Adrenal gland (tissue), 12 donors: ENCODE results near the gene CNFN. TPM values are rescaled to one million over a fixed set of nuclear protein-coding genes. Genes with fewer than 3 reads are reported as not detected.
A peak's percentile ranks its signal among the peaks of the same experiment; 100 is the strongest.

ENCODE experiments used
- DNase-seq, 7 donors: peaks; one replicate each; pipeline ENCODE4 v3.0.0-alpha.2; 2019 to 2020
- H3K27ac ChIP-seq, 5 donors: fragments of 200-600 bp; sonication (generic) in 4 of 5; 1 replicate in 3 of 5; 2 replicates in 2 of 5; pipeline versions ENCODE4 v1.5.1 to v1.8.0; 2016 to 2020; ENCODE audit warnings: mild to moderate bottlenecking in 1 of 5
- H3K27me3 ChIP-seq: fragments of 200-600 bp; 2 replicates; pipeline ENCODE4 v1.8.0; 2021
- H3K36me3 ChIP-seq, 2 donors: fragments of 200-600 bp; replicated peaks in 1 of 2; 1 replicate in 1 of 2; 2 replicates in 1 of 2; pipeline versions ENCODE4 v1.5.1 to v1.8.0; 2018 to 2022
- H3K4me1 ChIP-seq, 2 donors: fragments of 200-600 bp; replicated peaks in 1 of 2; 1 replicate in 1 of 2; 2 replicates in 1 of 2; pipeline versions ENCODE4 v1.5.1 to v1.8.0; 2018 to 2021
- H3K4me3 ChIP-seq, 4 donors: fragments of 200-600 bp; sonication (generic) in 3 of 4; one replicate each; pipeline ENCODE4 v1.5.1; 2016 to 2018
- H3K9me3 ChIP-seq, 3 donors: fragments of 200-600 bp; sonication (generic) in 1 of 3; replicated peaks in 1 of 3; 1 replicate in 2 of 3; 2 replicates in 1 of 3; pipeline versions ENCODE4 v1.5.1 to v1.8.0; 2016 to 2021
- POLR2A ChIP-seq, 2 donors: fragments of 450-650 bp; IDR thresholded peaks; one replicate each; pipeline ENCODE4 v1.6.1; 2017; ENCODE audit warnings: antibody characterized with exemption in 2 of 2, mild to moderate bottlenecking in 2 of 2, moderate library complexity in 1 of 2
- whole genome bisulfite sequencing, 4 donors: extraction: QIAGEN DNeasy Blood & Tissue Kit in 2 of 4; methylation state at CpG; one replicate each; pipeline versions ENCODE4 v1.1.5 to v1.1.7; 2013 to 2017; 5-methylcytosine and 5-hydroxymethylcytosine counted together
- intact Hi-C, 2 donors: fragments of 100-400 bp; cut with DNase I; formaldehyde crosslinking; loops; one replicate each; pipeline versions ENCODE4 v1.14.1 to v1.15.0; 2022 to 2023
- polyA plus RNA-seq, 3 donors: library from polyadenylated mRNA; stranded (reverse); fragments of 200-250 nt in 2 of 3; fragments of 350-450 nt in 1 of 3; fragmentation: Illumina TruSeq in 1 of 3; extraction: RNeasy Lipid Tissue Mini Kit (QIAGEN cat#74804) in 1 of 3; gene quantifications; one replicate each; pipeline ENCODE4 v1.2.3, GENCODE V29; 2013 to 2014
- total RNA-seq, 9 donors: library from RNA; depleted of rRNA in 4 of 9; stranded (reverse); fragments of >200 nt in 4 of 9; fragments of 120-200 nt in 1 of 9; fragmentation: NEBNext Ultra II Directional in 1 of 9; extraction: Animal tissue kit (Norgen Biotek cat#: 25700) in 1 of 9; gene quantifications; one replicate each; pipeline versions ENCODE4 v1.1.0 to v1.2.4, GENCODE V29; 2013 to 2023
- TF ChIP-seq, protein P1 (sequence below), 6 experiments: fragments of 450-650 bp in 4 of 6; fragments of 200-600 bp in 2 of 6; sonication (generic) in 1 of 6; IDR thresholded peaks; 1 replicate in 5 of 6; 2 replicates in 1 of 6; pipeline versions ENCODE4 v1.5.1 to v1.8.0; 2016 to 2021; ENCODE audit warnings: antibody characterized with exemption in 6 of 6, mild to moderate bottlenecking in 2 of 6, moderate library complexity in 1 of 6
- donor health status: healthy with polysubstance abuse.
- donor health status: Bipolar disorder and iron deficiency.
- donor health status: DM: yes; HTN: yes; CAD: no.
- donor health status: DM: no; HTN: no; CAD: no.
- donor health status: DM: no; HTN: no; CAD: no.
- donor health status: DM: yes; HTN: yes; CAD: no.

Gene CNFN
- total and polyA plus RNA-seq, 12 donors: 0.78 to 20.9 (median 3.5) TPM; not detected in 2

GRCh38 chr19:42419309-42419708, 29.2 kb upstream of the CNFN start:
- DNase-seq: peak in 2 of 7 donors; percentile 25 to 36
- no peak overlapping the region for H3K4me3 ChIP-seq
- peak overlapping the region in 1 of 5 donors; percentile 27 for H3K27ac ChIP-seq
- peaks cover 0 to 11% of the 10 kb centered on the region in 2 donors for H3K36me3 ChIP-seq
- no peak for TF ChIP-seq POLR2A (IDR thresholded peaks at IDR 0.05)
- TF ChIP-seq, protein P1, sequence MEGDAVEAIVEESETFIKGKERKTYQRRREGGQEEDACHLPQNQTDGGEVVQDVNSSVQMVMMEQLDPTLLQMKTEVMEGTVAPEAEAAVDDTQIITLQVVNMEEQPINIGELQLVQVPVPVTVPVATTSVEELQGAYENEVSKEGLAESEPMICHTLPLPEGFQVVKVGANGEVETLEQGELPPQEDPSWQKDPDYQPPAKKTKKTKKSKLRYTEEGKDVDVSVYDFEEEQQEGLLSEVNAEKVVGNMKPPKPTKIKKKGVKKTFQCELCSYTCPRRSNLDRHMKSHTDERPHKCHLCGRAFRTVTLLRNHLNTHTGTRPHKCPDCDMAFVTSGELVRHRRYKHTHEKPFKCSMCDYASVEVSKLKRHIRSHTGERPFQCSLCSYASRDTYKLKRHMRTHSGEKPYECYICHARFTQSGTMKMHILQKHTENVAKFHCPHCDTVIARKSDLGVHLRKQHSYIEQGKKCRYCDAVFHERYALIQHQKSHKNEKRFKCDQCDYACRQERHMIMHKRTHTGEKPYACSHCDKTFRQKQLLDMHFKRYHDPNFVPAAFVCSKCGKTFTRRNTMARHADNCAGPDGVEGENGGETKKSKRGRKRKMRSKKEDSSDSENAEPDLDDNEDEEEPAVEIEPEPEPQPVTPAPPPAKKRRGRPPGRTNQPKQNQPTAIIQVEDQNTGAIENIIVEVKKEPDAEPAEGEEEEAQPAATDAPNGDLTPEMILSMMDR (IDR thresholded peaks at IDR 0.05): no peak
- H3K4me1 ChIP-seq: peaks cover 25 to 37% of the 10 kb centered on the region in 2 donors
- intact Hi-C loops: no loop called here
- 57 to 68% (median 66%) methylated on average over 6 of the region's 6 CpGs for WGBS, 4 donors
- H3K9me3 ChIP-seq: no peaks in the 10 kb centered on the region
- H3K27me3 ChIP-seq: no peaks in the 10 kb centered on the region

GRCh38 chr19:42412661-42413076, 22.6 kb upstream of the CNFN start:
- WGBS, 4 donors: 32 to 62% (median 54%) methylated on average over 3 to 4 of the region's 4 CpGs
- Histone ChIP-seq H3K9me3 (no peaks in the 10 kb centered on the region), H3K4me3 (no peak overlapping the region), H3K27ac (no peak overlapping the region), H3K36me3 (peaks cover 0 to 18% of the 10 kb centered on the region in 2 donors), H3K4me1 (peaks cover 8 to 11% of the 10 kb centered on the region in 2 donors), H3K27me3 (no peaks in the 10 kb centered on the region)
- intact Hi-C loops: no loop called here
- DNase-seq: peak in 3 of 7 donors; percentile 42 to 61 (median 57)
- no peak for TF ChIP-seq POLR2A (IDR thresholded peaks at IDR 0.05)
- TF ChIP-seq, protein P1 (IDR thresholded peaks at IDR 0.05): no peak

DNA sequence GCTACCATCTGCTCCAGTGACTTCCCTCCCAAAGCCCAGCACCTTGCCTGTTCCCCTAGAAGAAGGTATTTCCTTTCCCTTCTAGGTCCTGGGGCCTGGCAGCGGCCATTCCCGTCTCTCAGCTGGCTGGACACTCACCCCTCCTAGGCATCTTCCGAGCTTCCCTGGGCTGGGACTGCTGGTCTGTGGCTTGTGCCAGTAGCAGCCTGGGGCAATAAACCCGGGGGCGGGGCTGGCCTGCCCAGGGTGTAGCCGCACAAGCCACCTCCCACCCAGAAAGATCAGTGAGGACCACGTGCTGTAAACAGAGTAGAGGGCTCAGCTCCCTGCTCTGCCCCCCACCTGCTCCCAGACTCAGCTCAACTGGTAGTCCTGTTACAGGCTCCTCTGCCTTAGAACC, 22.1 kb upstream of the CNFN start:
- 68 to 77% (median 73%) methylated on average over 6 to 7 of the region's 7 CpGs for WGBS, 4 donors
- Histone ChIP-seq H3K4me1 (peaks cover 8 to 11% of the 10 kb centered on the region in 2 donors), H3K36me3 (peaks cover 0 to 19% of the 10 kb centered on the region in 2 donors), H3K9me3 (no peaks in the 10 kb centered on the region), H3K27ac (no peak overlapping the region), H3K4me3 (no peak overlapping the region), H3K27me3 (no peaks in the 10 kb centered on the region)
- intact Hi-C loops: no loop called here
- TF ChIP-seq POLR2A (IDR thresholded peaks at IDR 0.05): no peak
- TF ChIP-seq, protein P1 (IDR thresholded peaks at IDR 0.05): no peak
- peak in 1 of 7 donors; percentile 65 for DNase-seq

GRCh38 chr19:42411581-42412178, 21.6 kb upstream of the CNFN start:
- Histone ChIP-seq H3K36me3 (peaks cover 0 to 22% of the 10 kb centered on the region in 2 donors), H3K9me3 (no peaks in the 10 kb centered on the region), H3K27ac (no peak overlapping the region), H3K27me3 (no peaks in the 10 kb centered on the region), H3K4me1 (peaks cover 8 to 11% of the 10 kb centered on the region in 2 donors), H3K4me3 (no peak overlapping the region)
- TF ChIP-seq, protein P1 (IDR thresholded peaks at IDR 0.05): no peak
- TF ChIP-seq POLR2A (IDR thresholded peaks at IDR 0.05): no peak
- DNase-seq: peak in 2 of 7 donors; percentile 49 to 51
- intact Hi-C loops: no loop called here
- WGBS, 4 donors: 59 to 76% (median 64%) methylated on average over 4 to 8 of the region's 8 CpGs
